A673 (cell line): ENCODE data around the gene NOD2. TPM values are rescaled to one million over a fixed set of nuclear protein-coding genes. Genes with fewer than 3 reads are reported as not detected.

Experiments
- BruUV-seq: library from RNA; stranded (reverse); fragments of 400-500 nt; replicated peaks from 2 replicates; lab custom pipeline; 2021; lab: Mats Ljungman, UMichigan
- CTCF ChIA-PET: fragments of 300-600 bp; sonication (Branson Sonifier 250); formaldehyde crosslinking; loops from one replicate; lab custom pipeline; 2022; ENCODE audit warnings: antibody characterized with exemption; lab: Charles Lee
- POLR2A ChIA-PET: fragments of 300-600 bp; sonication (Branson Sonifier 250); formaldehyde crosslinking; loops from one replicate; lab custom pipeline; 2022; ENCODE audit warnings: antibody characterized with exemption; ENCODE audit not compliant: low non-redundant PET; lab: Charles Lee
- DNase-seq: peaks from one replicate; pipeline ENCODE4 v3.0.0-alpha.2; 2015; ENCODE audit warnings: low spot score
- H3K27ac ChIP-seq: fragments of 200-600 bp; sonication (generic); 2 replicates; pipeline ENCODE4 v1.5.1; 2016; ENCODE audit warnings: mixed run types, low read depth, mild to moderate bottlenecking, mixed read lengths, antibody characterized with exemption, low read length; ENCODE audit not compliant: poor library complexity, severe bottlenecking
- H3K27me3 ChIP-seq: fragments of 200-600 bp; sonication (generic); replicated peaks from 2 replicates; pipeline ENCODE4 v1.6.1; 2017; ENCODE audit warnings: mixed run types, low read depth, mild to moderate bottlenecking, mixed read lengths, antibody characterized with exemption, low read length; ENCODE audit not compliant: insufficient read depth, poor library complexity
- H3K36me3 ChIP-seq: fragments of 200-600 bp; sonication (generic); 2 replicates; pipeline ENCODE4 v1.6.1; 2016; ENCODE audit warnings: mixed run types, mild to moderate bottlenecking, mixed read lengths, antibody characterized with exemption, low read length; ENCODE audit not compliant: insufficient read depth, poor library complexity, severe bottlenecking
- H3K4me1 ChIP-seq: fragments of 200-600 bp; sonication (generic); 2 replicates; pipeline ENCODE4 v1.6.1; 2017; ENCODE audit warnings: mixed run types, mild to moderate bottlenecking, mixed read lengths, antibody characterized with exemption, low read length; ENCODE audit not compliant: insufficient read depth, poor library complexity, severe bottlenecking
- H3K4me3 ChIP-seq: fragments of 200-600 bp; sonication (generic); 2 replicates; pipeline ENCODE4 v1.5.1; 2016; ENCODE audit warnings: low read depth, mixed run types, mild to moderate bottlenecking, mixed read lengths, low read length; ENCODE audit not compliant: poor library complexity, severe bottlenecking
- H3K9me3 ChIP-seq: fragments of 200-600 bp; sonication (generic); 2 replicates; pipeline ENCODE4 v1.6.1; 2016; ENCODE audit warnings: mixed run types, low read depth, mild to moderate bottlenecking, mixed read lengths, antibody characterized with exemption, low read length; ENCODE audit not compliant: poor library complexity, severe bottlenecking
- EZH2 ChIP-seq: fragments of 200-600 bp; sonication (generic); IDR thresholded peaks from 2 replicates; pipeline ENCODE4 v1.6.1; 2017; ENCODE audit warnings: borderline replicate concordance, low read depth, mild to moderate bottlenecking, mixed read lengths, antibody characterized with exemption, low read length; ENCODE audit not compliant: poor library complexity, severe bottlenecking
- intact Hi-C: fragments of 100-400 bp; cut with micrococcal nuclease; formaldehyde crosslinking; loops from one replicate; pipeline ENCODE4 v1.10.0; 2022; ENCODE audit not compliant: unreplicated experiment
- total RNA-seq: library from RNA; stranded (reverse); gene quantifications from 2 replicates; pipeline ENCODE4 v1.2.3, GENCODE V29; 2021
- TF ChIP-seq, protein P1 (sequence below): fragments of 300-800, 200-600 bp; sonication (generic); conservative IDR thresholded peaks from 2 replicates; pipeline ENCODE4 v1.5.1; 2017; ENCODE audit warnings: low read depth, mild to moderate bottlenecking, antibody characterized with exemption, low read length, moderate library complexity, mixed read lengths

The NOD2 gene
- total RNA-seq, 1 experiment from 2014 or later, result not detected

DNA sequence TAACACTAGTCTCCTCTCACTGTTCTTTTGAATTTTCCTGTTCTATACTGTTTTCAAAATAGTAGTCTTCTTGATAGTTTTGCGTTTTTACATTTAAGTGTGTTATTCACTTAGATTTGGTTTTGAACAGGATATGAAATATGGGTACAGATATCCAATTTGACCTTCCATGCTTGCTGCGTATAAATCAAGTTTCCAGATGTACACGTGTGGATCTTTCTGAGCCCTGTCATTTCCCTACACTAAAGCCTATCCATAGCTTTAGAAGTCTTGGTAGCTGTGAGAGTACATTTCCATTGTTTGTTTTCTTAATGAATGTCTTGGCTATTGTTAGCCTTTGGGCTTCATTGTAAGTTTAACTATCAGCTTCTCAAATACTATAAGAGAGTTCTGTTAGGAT lies 68.8 kb downstream of the NOD2 start:
- POLR2A ChIA-PET, result no interaction called here
- H3K4me1 ChIP-seq, result no peaks in the 10 kb centered on the region
- no peaks in the 10 kb centered on the region for H3K36me3 ChIP-seq
- no peaks in the 10 kb centered on the region for H3K27me3 ChIP-seq
- CTCF ChIA-PET, result no interaction called here
- intact Hi-C loops, result no loop called here
- no TSS peak for BruUV-seq
- no peak for TF ChIP-seq EZH2
- TF ChIP-seq, protein P1, sequence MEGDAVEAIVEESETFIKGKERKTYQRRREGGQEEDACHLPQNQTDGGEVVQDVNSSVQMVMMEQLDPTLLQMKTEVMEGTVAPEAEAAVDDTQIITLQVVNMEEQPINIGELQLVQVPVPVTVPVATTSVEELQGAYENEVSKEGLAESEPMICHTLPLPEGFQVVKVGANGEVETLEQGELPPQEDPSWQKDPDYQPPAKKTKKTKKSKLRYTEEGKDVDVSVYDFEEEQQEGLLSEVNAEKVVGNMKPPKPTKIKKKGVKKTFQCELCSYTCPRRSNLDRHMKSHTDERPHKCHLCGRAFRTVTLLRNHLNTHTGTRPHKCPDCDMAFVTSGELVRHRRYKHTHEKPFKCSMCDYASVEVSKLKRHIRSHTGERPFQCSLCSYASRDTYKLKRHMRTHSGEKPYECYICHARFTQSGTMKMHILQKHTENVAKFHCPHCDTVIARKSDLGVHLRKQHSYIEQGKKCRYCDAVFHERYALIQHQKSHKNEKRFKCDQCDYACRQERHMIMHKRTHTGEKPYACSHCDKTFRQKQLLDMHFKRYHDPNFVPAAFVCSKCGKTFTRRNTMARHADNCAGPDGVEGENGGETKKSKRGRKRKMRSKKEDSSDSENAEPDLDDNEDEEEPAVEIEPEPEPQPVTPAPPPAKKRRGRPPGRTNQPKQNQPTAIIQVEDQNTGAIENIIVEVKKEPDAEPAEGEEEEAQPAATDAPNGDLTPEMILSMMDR, result no peak
- DNase-seq, result no peak
- no peak overlapping the region for H3K4me3 ChIP-seq
- H3K9me3 ChIP-seq, result peaks cover 8% of the 10 kb centered on the region
- no peak overlapping the region for H3K27ac ChIP-seq

DNA sequence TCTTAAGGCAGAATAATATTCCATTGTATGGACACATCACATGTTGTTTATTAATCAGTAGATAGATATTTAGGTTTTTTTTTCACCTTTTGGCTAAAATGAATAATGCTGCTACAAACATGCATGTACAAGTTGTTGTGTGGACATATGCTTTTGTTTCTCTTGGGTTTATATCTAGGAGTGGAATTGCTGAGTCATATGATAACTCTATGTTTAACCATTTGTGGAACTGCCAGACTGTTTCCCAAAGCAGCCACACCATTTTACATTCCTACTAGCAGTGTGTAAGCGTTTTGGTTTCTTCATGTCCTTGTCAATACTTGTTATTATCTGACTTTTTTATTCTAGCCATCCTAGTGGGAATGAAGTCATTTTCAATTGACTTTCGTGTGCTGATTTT lies 69.8 kb downstream of the NOD2 start:
- peaks cover 8% of the 10 kb centered on the region for H3K9me3 ChIP-seq
- no peak for DNase-seq
- no peak overlapping the region for H3K4me3 ChIP-seq
- no TSS peak for BruUV-seq
- ChIA-PET POLR2A (no interaction called here), CTCF (no interaction called here)
- H3K4me1 ChIP-seq, result no peaks in the 10 kb centered on the region
- H3K36me3 ChIP-seq, result no peaks in the 10 kb centered on the region
- TF ChIP-seq, protein P1, result no peak
- no peak for TF ChIP-seq EZH2
- H3K27me3 ChIP-seq, result no peaks in the 10 kb centered on the region
- intact Hi-C loops, result no loop called here
- no peak overlapping the region for H3K27ac ChIP-seq

DNA sequence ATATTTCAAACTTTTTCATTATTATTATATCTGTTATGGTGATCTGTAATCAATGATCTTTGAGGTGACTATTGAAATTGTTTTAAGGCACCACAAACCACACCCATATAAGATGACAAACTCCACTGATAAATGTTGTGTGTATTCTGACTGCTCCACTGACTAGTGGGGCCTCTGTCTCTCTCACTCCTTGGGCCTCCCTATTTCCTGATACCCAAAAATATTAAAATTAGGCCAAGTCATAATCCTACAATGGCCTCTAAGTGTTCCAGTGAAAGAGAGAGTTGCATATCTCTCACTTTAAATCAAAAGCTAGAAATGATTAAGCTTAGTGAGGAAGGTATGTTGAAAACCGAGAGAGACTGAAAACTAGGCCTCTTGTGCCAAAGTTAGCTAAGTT lies 71.9 kb downstream of the NOD2 start:
- TF ChIP-seq EZH2, result no peak
- TF ChIP-seq, protein P1, result no peak
- Histone ChIP-seq H3K4me1 (no peaks in the 10 kb centered on the region), H3K27ac (no peak overlapping the region), H3K36me3 (no peaks in the 10 kb centered on the region), H3K27me3 (no peaks in the 10 kb centered on the region), H3K9me3 (peaks cover 8% of the 10 kb centered on the region), H3K4me3 (no peak overlapping the region)
- no peak for DNase-seq
- CTCF ChIA-PET, result no interaction called here
- no TSS peak for BruUV-seq
- intact Hi-C loops, result no loop called here
- POLR2A ChIA-PET, result no interaction called here
